HEK293 (cell line): ENCODE data around the gene SDCBP2.

Source experiments
- AEBP2 ChIP-seq: fragments of 450-650 bp; formaldehyde crosslinking; IDR thresholded peaks from 2 replicates; pipeline ENCODE4 v1.5.1; 2016; ENCODE audit warnings: missing biosample characterization, missing genetic modification characterization, borderline replicate concordance
- MZF1 ChIP-seq: fragments of 450-650 bp; formaldehyde crosslinking; IDR thresholded peaks from 2 replicates; pipeline ENCODE4 v1.5.1; 2017; ENCODE audit warnings: missing biosample characterization, missing genetic modification characterization, borderline replicate concordance
- PRDM10 ChIP-seq: fragments of 450-650 bp; formaldehyde crosslinking; IDR thresholded peaks from 2 replicates; pipeline ENCODE4 v1.5.1; 2016; ENCODE audit warnings: missing biosample characterization, missing genetic modification characterization
- PRDM6 ChIP-seq: fragments of 450-650 bp; formaldehyde crosslinking; IDR thresholded peaks from 2 replicates; pipeline ENCODE4 v1.5.1; 2017; ENCODE audit warnings: missing biosample characterization, missing genetic modification characterization
- SETDB1 ChIP-seq: IDR thresholded peaks from one replicate; pipeline ENCODE4 v1.6.1; 2017; ENCODE audit warnings: mild to moderate bottlenecking, low read length, moderate library complexity, mixed read lengths; ENCODE audit not compliant: insufficient read length
- TCF7L2 ChIP-seq: IDR thresholded peaks from 2 replicates; pipeline ENCODE4 v1.6.1; 2011; ENCODE audit warnings: low read depth, mild to moderate bottlenecking, inconsistent platforms, low read length, moderate library complexity, borderline replicate concordance
- ZBTB1 ChIP-seq: fragments of 450-650 bp; formaldehyde crosslinking; IDR thresholded peaks from 2 replicates; pipeline ENCODE4 v1.5.1; 2016; ENCODE audit warnings: missing biosample characterization, missing genetic modification characterization
- ZBTB10 ChIP-seq: fragments of 450-650 bp; formaldehyde crosslinking; IDR thresholded peaks from 2 replicates; pipeline ENCODE4 v1.5.1; 2016; ENCODE audit warnings: missing biosample characterization, missing genetic modification characterization
- ZBTB11 ChIP-seq: fragments of 450-650 bp; formaldehyde crosslinking; conservative IDR thresholded peaks from 2 replicates; pipeline ENCODE4 v1.5.1; 2016; ENCODE audit warnings: low read depth, missing biosample characterization, missing genetic modification characterization
- ZBTB17 ChIP-seq: fragments of 450-650 bp; formaldehyde crosslinking; IDR thresholded peaks from 2 replicates; pipeline ENCODE4 v1.5.1; 2016; ENCODE audit warnings: missing biosample characterization, missing genetic modification characterization
- ZBTB44 ChIP-seq: fragments of 450-650 bp; IDR thresholded peaks from 2 replicates; pipeline ENCODE4 v1.5.1; 2018; ENCODE audit warnings: missing biosample characterization, mild to moderate bottlenecking, missing genetic modification characterization
- ZFP3 ChIP-seq: fragments of 450-650 bp; formaldehyde crosslinking; IDR thresholded peaks from 2 replicates; pipeline ENCODE4 v1.5.1; 2016; ENCODE audit warnings: low read depth, missing biosample characterization, missing genetic modification characterization
- ZFP37 ChIP-seq: fragments of 450-650 bp; formaldehyde crosslinking; IDR thresholded peaks from 2 replicates; pipeline ENCODE4 v1.5.1; 2016; ENCODE audit warnings: missing biosample characterization, missing genetic modification characterization
- ZIC2 ChIP-seq: fragments of 450-650 bp; formaldehyde crosslinking; IDR thresholded peaks from 2 replicates; pipeline ENCODE4 v1.5.1; 2016; ENCODE audit warnings: missing biosample characterization, missing genetic modification characterization
- ZNF10 ChIP-seq: fragments of 450-650 bp; formaldehyde crosslinking; IDR thresholded peaks from 2 replicates; pipeline ENCODE4 v1.5.1; 2017; ENCODE audit warnings: missing biosample characterization, missing genetic modification characterization
- ZNF202 ChIP-seq: fragments of 450-650 bp; formaldehyde crosslinking; IDR thresholded peaks from 2 replicates; pipeline ENCODE4 v1.5.1; 2016; ENCODE audit warnings: missing biosample characterization, missing genetic modification characterization, borderline replicate concordance
- ZNF24 ChIP-seq: fragments of 450-650 bp; formaldehyde crosslinking; IDR thresholded peaks from 2 replicates; pipeline ENCODE4 v1.5.1; 2016; ENCODE audit warnings: missing biosample characterization, missing genetic modification characterization
- ZNF366 ChIP-seq: fragments of 450-650 bp; formaldehyde crosslinking; conservative IDR thresholded peaks from 2 replicates; pipeline ENCODE4 v1.5.1; 2016; ENCODE audit warnings: missing biosample characterization, missing genetic modification characterization
- ZNF398 ChIP-seq: fragments of 450-650 bp; formaldehyde crosslinking; IDR thresholded peaks from 2 replicates; pipeline ENCODE4 v1.5.1; 2017; ENCODE audit warnings: missing biosample characterization, missing genetic modification characterization
- ZNF610 ChIP-seq: fragments of 450-650 bp; formaldehyde crosslinking; IDR thresholded peaks from 2 replicates; pipeline ENCODE4 v1.5.1; 2016; ENCODE audit warnings: missing biosample characterization, missing genetic modification characterization, borderline replicate concordance
- ZNF654 ChIP-seq: fragments of 450-650 bp; formaldehyde crosslinking; IDR thresholded peaks from 2 replicates; pipeline ENCODE4 v1.5.1; 2016; ENCODE audit warnings: low read depth, missing biosample characterization, missing genetic modification characterization
- ZNF837 ChIP-seq: fragments of 450-650 bp; formaldehyde crosslinking; IDR thresholded peaks from 2 replicates; pipeline ENCODE4 v1.5.1; 2016; ENCODE audit warnings: missing biosample characterization, missing genetic modification characterization
- ZSCAN30 ChIP-seq: fragments of 450-650 bp; IDR thresholded peaks from 2 replicates; pipeline ENCODE4 v1.5.1; 2018; ENCODE audit warnings: missing biosample characterization, mild to moderate bottlenecking, missing genetic modification characterization, moderate library complexity

Gene SDCBP2

GRCh38 chr20:1375515-1375914 is 46.6 kb upstream of the SDCBP2 start (continued):
- TF ChIP-seq ZNF10 (tag by site-specific recombination) (no peak), ZFP3 (tag by site-specific recombination) (no peak), ZNF398 (tag by site-specific recombination) (no peak), MZF1 (tag by site-specific recombination) (no peak), ZBTB1 (tag by site-specific recombination) (no peak), PRDM10 (tag by site-specific recombination) (peak; percentile 40; the same call in 1 of the 2 replicates), ZNF610 (tag by site-specific recombination) (no peak), ZNF366 (peak; percentile 41), ZIC2 (tag by site-specific recombination) (no peak), AEBP2 (tag by site-specific recombination) (no peak), ZBTB10 (tag by site-specific recombination) (no peak), TCF7L2 (no peak), ZBTB17 (tag by site-specific recombination) (peak; percentile 70), ZNF202 (tag by site-specific recombination) (no peak), ZNF24 (tag by site-specific recombination) (peak; percentile 29; the same call in 1 of the 2 replicates), PRDM6 (tag by site-specific recombination) (no peak), ZBTB11 (tag by site-specific recombination) (no peak), ZNF654 (tag by site-specific recombination) (no peak), ZFP37 (tag by site-specific recombination) (peak; percentile 42; the same call in 1 of the 2 replicates), SETDB1 (no peak), ZSCAN30 (tag by site-specific recombination) (no peak), ZNF837 (tag by site-specific recombination) (no peak), ZBTB44 (tag by site-specific recombination) (no peak; the same call in 1 of the 2 replicates)
